ENCODE measurements around the gene TRIOBP.

TRIOBP gene

GRCh38 chr22:37806409-37807333, 109.8 kb downstream of the TRIOBP start:
- DNase-seq = no peak

DNA sequence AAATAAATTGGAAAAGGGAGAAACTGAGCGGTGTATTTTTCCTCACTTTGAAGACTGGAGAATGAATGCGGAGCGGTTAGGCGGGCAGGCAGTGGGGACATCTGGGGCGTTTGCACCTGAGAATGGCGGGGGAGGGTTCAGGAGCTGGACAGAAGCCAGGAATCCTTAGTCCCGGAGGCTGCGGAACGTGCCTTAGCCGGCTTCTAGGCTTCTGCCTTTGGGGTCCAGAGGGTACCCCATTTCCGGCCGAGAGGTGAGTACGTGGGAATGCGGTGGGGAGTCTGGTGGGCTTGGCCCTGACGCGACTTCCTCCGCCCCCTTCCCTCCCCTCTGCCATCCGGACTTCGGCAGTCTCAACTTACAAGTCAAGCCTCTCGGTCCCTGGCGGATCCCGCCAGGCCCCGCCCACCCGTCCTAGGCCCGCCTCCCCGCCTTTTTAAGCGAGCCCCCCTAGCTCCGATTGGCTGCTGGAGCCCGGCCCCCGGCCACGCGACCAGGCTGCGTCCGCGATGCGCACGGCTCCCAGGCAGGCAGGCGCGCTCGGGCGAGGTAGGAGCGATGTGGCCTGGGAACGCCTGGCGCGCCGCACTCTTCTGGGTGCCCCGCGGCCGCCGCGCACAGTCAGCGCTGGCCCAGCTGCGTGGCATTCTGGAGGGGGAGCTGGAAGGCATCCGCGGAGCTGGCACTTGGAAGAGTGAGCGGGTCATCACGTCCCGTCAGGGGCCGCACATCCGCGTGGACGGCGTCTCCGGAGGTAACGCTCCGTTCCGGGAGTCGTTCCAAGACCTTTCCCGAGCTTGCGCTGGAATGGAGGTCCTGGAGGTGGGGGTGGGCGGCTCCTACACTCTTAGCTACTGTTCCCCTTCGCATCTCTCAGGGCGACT, 110.8 kb downstream of the TRIOBP start, which contains the start of gene GCAT:
TSS of gene GCAT (plus strand) at position 525 of the 884 bp plus-strand sequence. CDS start at position 559, 34 bp downstream.
- DNase-seq = no peak

GRCh38 chr22:37808294-37808657, 111.4 kb downstream of the TRIOBP start:
- no peak for DNase-seq

DNA sequence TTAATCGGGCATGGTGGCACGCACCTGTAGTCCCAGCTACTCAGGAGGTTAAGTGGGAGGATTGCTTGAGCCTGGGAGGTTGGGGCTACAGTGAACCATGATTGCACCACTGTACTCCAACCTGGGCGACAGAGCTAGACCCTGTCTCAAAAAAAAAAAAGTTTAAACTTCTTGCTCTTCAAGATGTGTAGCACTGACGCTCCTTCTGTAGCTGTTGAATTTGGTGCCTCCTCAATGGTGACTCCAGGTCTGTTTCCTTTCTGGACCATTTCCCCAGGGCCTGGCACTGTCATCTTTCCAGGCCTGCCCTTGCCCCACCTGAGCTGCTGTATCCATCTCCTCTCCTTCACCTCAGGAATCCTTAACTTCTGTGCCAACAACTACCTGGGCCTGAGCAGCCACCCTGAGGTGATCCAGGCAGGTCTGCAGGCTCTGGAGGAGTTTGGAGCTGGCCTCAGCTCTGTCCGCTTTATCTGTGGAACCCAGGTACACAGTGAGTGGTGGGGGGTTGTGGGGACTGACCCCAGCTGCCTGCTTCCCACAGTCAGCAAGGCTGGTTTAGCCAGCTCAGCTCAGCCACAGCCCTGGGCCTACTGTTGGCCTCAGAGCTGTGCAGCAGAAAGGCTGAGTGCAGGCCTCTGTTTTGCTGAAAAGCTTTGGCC, 113.0 kb downstream of the TRIOBP start:
- DNase-seq = no peak

DNA sequence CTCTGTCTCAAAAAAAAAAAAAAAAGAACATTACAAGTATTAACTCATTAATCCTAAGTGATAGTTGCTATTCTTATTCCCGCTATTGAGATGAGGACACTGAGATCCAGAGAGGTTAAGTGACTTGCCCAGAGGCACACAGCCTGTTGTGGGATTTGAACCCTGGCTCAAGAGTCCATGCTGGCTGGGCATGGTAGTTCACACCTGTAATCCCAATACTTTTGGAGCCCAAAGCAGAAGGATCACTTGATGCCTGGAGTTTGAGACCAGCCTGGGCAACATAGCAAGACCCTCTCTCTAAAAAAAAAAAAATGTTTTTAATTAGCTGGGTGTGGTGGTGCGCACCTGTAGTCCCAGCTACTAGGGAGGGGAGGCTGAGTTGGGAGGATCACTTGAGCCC, 115.0 kb downstream of the TRIOBP start:
- DNase-seq = no peak

DNA sequence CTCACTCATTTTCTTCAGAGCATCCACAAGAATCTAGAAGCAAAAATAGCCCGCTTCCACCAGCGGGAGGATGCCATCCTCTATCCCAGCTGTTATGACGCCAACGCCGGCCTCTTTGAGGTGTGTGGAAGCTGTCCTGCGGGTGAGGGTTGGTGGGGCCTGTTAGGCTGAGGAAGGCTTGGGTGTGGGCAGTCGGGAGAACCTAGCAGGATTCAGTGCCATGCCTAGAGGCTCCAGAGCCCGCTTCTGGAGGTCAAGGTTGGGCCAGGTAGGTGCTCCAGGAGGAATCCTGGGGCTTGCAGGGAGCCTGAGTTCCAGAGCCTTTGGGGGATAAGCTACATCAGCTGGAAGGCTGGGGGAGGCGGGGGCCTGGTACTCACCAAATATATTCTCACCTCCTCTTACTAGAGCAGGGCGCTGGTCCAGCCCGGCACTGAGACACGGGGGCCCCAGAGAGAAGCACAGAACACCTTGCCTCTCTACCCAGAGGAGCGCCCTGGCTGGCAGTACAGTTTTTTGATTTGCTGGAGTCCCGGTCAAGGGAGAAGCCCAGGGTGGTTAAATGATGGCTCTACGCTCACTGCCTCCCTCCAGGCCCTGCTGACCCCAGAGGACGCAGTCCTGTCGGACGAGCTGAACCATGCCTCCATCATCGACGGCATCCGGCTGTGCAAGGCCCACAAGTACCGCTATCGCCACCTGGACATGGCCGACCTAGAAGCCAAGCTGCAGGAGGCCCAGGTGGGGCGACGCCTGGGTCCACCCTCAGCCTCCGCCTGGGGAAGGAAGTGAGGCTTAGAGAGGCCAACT, 116.2 kb downstream of the TRIOBP start:
- no peak for DNase-seq

DNA sequence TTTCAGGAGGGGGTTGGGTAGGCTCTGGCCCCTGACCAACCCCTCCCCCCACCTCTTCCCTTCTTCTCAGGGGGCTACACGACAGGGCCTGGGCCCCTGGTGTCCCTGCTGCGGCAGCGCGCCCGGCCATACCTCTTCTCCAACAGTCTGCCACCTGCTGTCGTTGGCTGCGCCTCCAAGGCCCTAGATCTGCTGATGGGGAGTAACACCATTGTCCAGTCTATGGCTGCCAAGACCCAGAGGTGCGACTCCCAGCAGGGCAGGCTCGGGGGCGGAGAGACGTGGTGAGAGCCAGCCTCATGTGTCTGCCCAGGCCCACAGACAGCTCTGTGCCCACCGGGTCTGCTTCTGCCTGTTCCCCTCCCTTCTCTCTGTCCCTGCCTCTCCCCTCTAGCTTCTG, 118.7 kb downstream of the TRIOBP start:
- DNase-seq = no peak

DNA sequence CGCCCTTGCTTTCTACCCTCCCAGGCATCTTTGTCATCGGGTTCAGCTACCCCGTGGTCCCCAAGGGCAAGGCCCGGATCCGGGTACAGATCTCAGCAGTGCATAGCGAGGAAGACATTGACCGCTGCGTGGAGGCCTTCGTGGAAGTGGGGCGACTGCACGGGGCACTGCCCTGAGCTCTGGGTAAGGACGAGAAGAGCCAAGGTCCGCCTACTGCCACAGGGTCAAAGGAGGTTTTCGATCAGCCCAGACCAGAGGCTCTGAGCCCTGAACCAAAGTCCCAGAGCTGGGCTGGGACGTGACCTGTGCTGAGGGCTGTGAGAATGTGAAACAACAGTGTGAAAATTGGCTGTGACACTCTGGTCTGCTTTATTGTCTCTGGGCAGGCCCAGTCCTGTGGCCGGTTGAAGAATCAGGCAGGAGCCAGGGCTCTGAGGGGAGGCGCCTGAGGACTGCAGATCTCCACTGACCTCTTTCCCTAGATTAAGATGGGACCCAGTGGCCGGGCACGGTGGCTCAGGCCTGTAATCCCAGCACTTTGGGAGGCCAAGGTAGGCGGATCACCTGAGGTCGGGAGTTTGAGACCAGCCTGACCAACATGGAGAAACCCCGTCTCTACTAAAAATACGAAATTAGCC, 119.8 kb downstream of the TRIOBP start:
- DNase-seq = no peak

- DNase-seq = no peak
Measured at GRCh38 chr22:37817705-37818408, 121.0 kb downstream of the TRIOBP start.

- no peak for DNase-seq
Measured at GRCh38 chr22:37818409-37819104, 121.7 kb downstream of the TRIOBP start.

GRCh38 chr22:37819105-37819433, 122.2 kb downstream of the TRIOBP start:
- no peak for DNase-seq

DNA sequence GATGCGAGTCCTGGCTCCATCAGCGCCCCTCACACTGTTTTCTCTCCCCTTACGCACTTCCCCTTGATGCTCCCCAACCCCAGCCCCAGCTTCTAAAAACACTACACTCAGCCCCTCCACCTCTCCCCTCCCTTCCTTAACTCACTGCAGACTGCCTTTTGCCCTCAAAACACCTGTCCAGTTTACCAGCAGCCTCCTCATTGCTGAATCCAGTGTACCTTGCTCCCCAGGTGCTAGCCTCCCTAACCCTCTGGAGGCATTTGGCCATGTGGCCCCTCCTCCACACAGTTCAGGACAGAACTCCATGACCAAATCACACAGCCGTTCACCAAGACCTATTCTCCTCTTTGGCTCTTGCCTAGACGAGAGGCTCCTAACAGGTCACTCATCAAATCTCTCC, 123.5 kb downstream of the TRIOBP start:
- DNase-seq = no peak

DNA sequence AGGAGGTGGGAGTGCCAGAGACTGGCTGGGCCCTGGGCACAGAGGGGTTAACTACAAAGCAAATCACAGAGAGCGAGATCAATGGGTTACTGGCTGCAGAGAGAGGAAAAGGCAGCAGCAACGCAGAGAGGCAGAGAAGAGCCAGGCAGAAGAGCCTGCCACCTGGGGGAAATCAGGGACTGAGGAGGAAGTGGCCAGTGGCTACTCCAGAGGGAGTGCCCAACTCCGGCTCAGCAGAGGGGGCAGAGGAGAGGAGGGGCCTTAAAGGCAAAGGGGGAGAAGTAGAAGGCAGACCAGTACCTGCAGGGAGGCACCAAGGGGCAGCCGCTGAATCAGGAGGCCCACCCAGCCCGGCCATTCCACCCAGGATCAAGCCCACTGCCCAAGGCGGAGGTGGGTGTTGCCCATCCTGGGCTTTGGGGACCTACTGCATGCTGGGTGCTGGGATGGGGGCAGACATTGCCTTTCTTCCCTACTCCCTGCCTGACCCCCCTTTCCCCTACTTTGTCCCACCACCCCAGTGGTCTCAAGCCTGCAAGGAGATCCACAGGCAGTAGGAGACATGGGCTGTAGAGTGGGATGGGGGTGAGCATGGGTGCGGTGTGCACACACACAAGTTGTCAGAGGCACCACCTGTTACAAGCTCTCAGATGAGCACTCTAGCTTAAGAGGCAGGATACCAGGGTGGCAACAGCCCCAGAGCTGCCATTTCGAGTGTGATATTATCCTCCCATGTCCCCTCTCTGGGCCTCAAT, 125.4 kb downstream of the TRIOBP start:
- no peak for DNase-seq

- DNase-seq = no peak
Measured at GRCh38 chr22:37823134-37823985, 126.5 kb downstream of the TRIOBP start, which contains the start of gene GALR3. TSS of gene GALR3 (plus strand) at chr22:37823382. CDS start at chr22:37823407, 25 bp downstream.

DNA sequence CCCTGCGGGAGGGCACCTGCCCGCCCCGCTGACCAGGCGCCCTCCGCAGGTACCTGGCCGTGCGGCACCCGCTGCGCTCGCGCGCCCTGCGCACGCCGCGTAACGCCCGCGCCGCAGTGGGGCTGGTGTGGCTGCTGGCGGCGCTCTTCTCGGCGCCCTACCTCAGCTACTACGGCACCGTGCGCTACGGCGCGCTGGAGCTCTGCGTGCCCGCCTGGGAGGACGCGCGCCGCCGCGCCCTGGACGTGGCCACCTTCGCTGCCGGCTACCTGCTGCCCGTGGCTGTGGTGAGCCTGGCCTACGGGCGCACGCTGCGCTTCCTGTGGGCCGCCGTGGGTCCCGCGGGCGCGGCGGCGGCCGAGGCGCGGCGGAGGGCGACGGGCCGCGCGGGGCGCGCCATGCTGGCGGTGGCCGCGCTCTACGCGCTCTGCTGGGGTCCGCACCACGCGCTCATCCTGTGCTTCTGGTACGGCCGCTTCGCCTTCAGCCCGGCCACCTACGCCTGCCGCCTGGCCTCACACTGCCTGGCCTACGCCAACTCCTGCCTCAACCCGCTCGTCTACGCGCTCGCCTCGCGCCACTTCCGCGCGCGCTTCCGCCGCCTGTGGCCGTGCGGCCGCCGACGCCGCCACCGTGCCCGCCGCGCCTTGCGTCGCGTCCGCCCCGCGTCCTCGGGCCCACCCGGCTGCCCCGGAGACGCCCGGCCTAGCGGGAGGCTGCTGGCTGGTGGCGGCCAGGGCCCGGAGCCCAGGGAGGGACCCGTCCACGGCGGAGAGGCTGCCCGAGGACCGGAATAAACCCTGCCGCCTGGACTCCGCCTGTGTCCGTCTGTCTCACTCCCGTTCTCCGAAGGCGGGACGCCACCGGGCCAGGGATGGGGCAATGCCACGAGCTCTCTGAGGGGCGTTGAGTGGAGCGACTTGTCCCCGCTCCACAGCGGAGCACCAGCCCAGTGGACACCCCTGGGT, 128.1 kb downstream of the TRIOBP start:
- no peak for DNase-seq
